Keratinocyte (primary cell): Measurements from ENCODE around the gene TCF7L2. TPM values are rescaled to one million over a fixed set of nuclear protein-coding genes. Genes with fewer than 3 reads are reported as not detected.

Experiments
- DNase-seq: peaks from one replicate; pipeline ENCODE4 v3.0.0-alpha.2; 2011; ENCODE audit warnings: low read depth, missing footprints, low spot score
- FAIRE-seq: peaks from 2 replicates; lab custom pipeline; 2011; peaks lifted over from hg19 to GRCh38; lab: Jason Lieb, UNC
- H2AFZ ChIP-seq: 2 replicates; pipeline ENCODE4 v1.6.0; 2012; ENCODE audit warnings: low read length, control low read depth, inconsistent platforms; ENCODE audit not compliant: control insufficient read depth
- H3K27ac ChIP-seq: 2 replicates; pipeline ENCODE4 v1.5.1; 2011; ENCODE audit warnings: low read length; ENCODE audit not compliant: control insufficient read depth, insufficient read depth
- H3K27me3 ChIP-seq: 3 replicates; pipeline ENCODE4 v1.6.0; 2011; ENCODE audit warnings: low read length; ENCODE audit not compliant: control insufficient read depth, insufficient read depth; ENCODE audit errors: extremely low read depth
- H3K36me3 ChIP-seq, 2 experiments: 2 replicates in 1 of 2; 3 replicates in 1 of 2; pipeline ENCODE4 v1.5.1; 2011; ENCODE audit warnings: low read length in 2 of 2, mild to moderate bottlenecking in 1 of 2; ENCODE audit not compliant: control insufficient read depth in 2 of 2, insufficient read depth in 2 of 2; ENCODE audit errors: extremely low read depth in 1 of 2
- H3K4me1 ChIP-seq: 3 replicates; pipeline ENCODE4 v1.5.1; 2011; ENCODE audit warnings: low read length; ENCODE audit not compliant: control insufficient read depth, insufficient read depth; ENCODE audit errors: extremely low read depth
- H3K4me2 ChIP-seq: 3 replicates; pipeline ENCODE4 v1.6.0; 2011; ENCODE audit warnings: low read depth, low read length; ENCODE audit not compliant: control insufficient read depth, insufficient read depth; ENCODE audit errors: extremely low read depth
- H3K4me3 ChIP-seq, 3 experiments: fragments of 200-600 bp in 1 of 3; sonication (generic) in 1 of 3; 2 replicates in 2 of 3; 3 replicates in 1 of 3; pipeline ENCODE4 v1.5.1; 2011 to 2016; ENCODE audit warnings: low read length in 3 of 3, mild to moderate bottlenecking in 3 of 3, control low read depth in 2 of 3, inconsistent platforms in 1 of 3, low read depth in 1 of 3, mixed read lengths in 1 of 3, mixed run types in 1 of 3, moderate library complexity in 1 of 3; ENCODE audit not compliant: control insufficient read depth in 2 of 3, insufficient read depth in 2 of 3; ENCODE audit errors: extremely low read depth in 1 of 3
- H3K79me2 ChIP-seq: 2 replicates; pipeline ENCODE4 v1.6.0; 2012; ENCODE audit warnings: low read length; ENCODE audit not compliant: control insufficient read depth, insufficient read depth
- H3K9ac ChIP-seq: 3 replicates; pipeline ENCODE4 v1.6.0; 2011; ENCODE audit warnings: low read length; ENCODE audit not compliant: control insufficient read depth, insufficient read depth; ENCODE audit errors: extremely low read depth
- H3K9me1 ChIP-seq: 3 replicates; pipeline ENCODE4 v1.6.0; 2011; ENCODE audit warnings: low read length; ENCODE audit not compliant: control insufficient read depth, insufficient read depth; ENCODE audit errors: extremely low read depth
- H3K9me3 ChIP-seq: 2 replicates; pipeline ENCODE4 v1.5.1; 2012; ENCODE audit warnings: low read depth, low read length; ENCODE audit not compliant: control insufficient read depth
- H4K20me1 ChIP-seq: 3 replicates; pipeline ENCODE4 v1.6.0; 2011; ENCODE audit warnings: low read length; ENCODE audit not compliant: control insufficient read depth, insufficient read depth; ENCODE audit errors: extremely low read depth
- CTCF ChIP-seq, 3 experiments: IDR thresholded peaks in 1 of 3; conservative IDR thresholded peaks in 1 of 3; optimal IDR thresholded peaks in 1 of 3; 2 replicates in 2 of 3; 3 replicates in 1 of 3; pipeline versions ENCODE3 to v1.5.1; 2011; ENCODE audit warnings: low read length in 3 of 3, mild to moderate bottlenecking in 3 of 3, moderate library complexity in 2 of 3, control low read depth in 1 of 3, inconsistent platforms in 1 of 3; ENCODE audit not compliant: insufficient read depth in 2 of 3; ENCODE audit errors: extremely low read depth in 1 of 3
- EZH2 ChIP-seq: IDR thresholded peaks from one replicate; pipeline ENCODE4 v1.6.1; 2012; ENCODE audit warnings: inconsistent platforms, mild to moderate bottlenecking, low read length, moderate library complexity
- dilution Hi-C: fragments of 300-500 bp; cut with MboI; formaldehyde crosslinking; loops from one replicate; pipeline ENCODE4 v1.7.0; 2020; ENCODE audit warnings: low sequenced_read_pairs; ENCODE audit not compliant: extremely low pct_ligation_motif_present
- polyA plus RNA-seq, 5 experiments: library from polyadenylated mRNA; depleted of rRNA in 3 of 5; stranded (reverse) in 3 of 5; stranded (forward) in 1 of 5; unstranded in 1 of 5; fragments of >200 nt; gene quantifications; 1 replicate in 1 of 5; 2 replicates in 3 of 5; 3 replicates in 1 of 5; pipeline versions ENCODE4 v1.2.1 to v1.2.3, GENCODE V29; 2011 to 2012; ENCODE audit warnings: missing spikeins in 2 of 5, low read depth in 1 of 5, low replicate concordance in 1 of 5

TCF7L2 gene
- polyA plus RNA-seq, 1 donor (not counting 4 experiments of a cell fraction or from before 2014, with no cell fraction given): 2.5 TPM

GRCh38 chr10:113182154-113182553 is 232.1 kb downstream of the TCF7L2 start:
- DNase-seq (no peak), FAIRE-seq (no peak)
- Histone ChIP-seq H3K4me2 (no peak overlapping the region), H2AFZ (no peak overlapping the region), H3K4me1 (no peaks in the 10 kb centered on the region), H3K9me1 (no peaks in the 10 kb centered on the region), H3K9me3 (no peaks in the 10 kb centered on the region), H3K79me2 (no peaks in the 10 kb centered on the region), H3K9ac (no peak overlapping the region), H4K20me1 (no peaks in the 10 kb centered on the region), H3K27me3 (no peaks in the 10 kb centered on the region), H3K36me3 (no peaks in the 10 kb centered on the region), H3K27ac (no peak overlapping the region), H3K4me3 (no peak overlapping the region)
- dilution Hi-C loops: no loop called here
- no peak for TF ChIP-seq EZH2
- no peak for TF ChIP-seq CTCF (optimal IDR thresholded peaks at IDR 0.05 in 1 of 3, IDR thresholded peaks at IDR 0.05 in 1 of 3, conservative IDR thresholded peaks at IDR 0.05 in 1 of 3; ENCODE audit: extremely low read depth in 1 of 3, insufficient read depth in 2 of 3, low read length in 3 of 3)

- Histone ChIP-seq H3K9me3 (no peaks in the 10 kb centered on the region), H3K79me2 (no peaks in the 10 kb centered on the region), H3K4me1 (no peaks in the 10 kb centered on the region), H4K20me1 (no peaks in the 10 kb centered on the region), H3K4me3 (no peak overlapping the region), H3K9ac (no peak overlapping the region), H3K36me3 (no peaks in the 10 kb centered on the region), H3K4me2 (no peak overlapping the region), H3K27me3 (no peaks in the 10 kb centered on the region), H3K9me1 (no peaks in the 10 kb centered on the region), H2AFZ (no peak overlapping the region), H3K27ac (no peak overlapping the region)
- dilution Hi-C loops: no loop called here
- TF ChIP-seq CTCF (optimal IDR thresholded peaks at IDR 0.05 in 1 of 3, IDR thresholded peaks at IDR 0.05 in 1 of 3, conservative IDR thresholded peaks at IDR 0.05 in 1 of 3; ENCODE audit: extremely low read depth in 1 of 3, insufficient read depth in 2 of 3, low read length in 3 of 3): no peak
- TF ChIP-seq EZH2: no peak
- no peak for FAIRE-seq
- no peak for DNase-seq
These were observed 233.5 kb downstream of the TCF7L2 start for GRCh38 chr10:113183573-113183972.
